Panc1 (cell line): ENCODE results near the gene CD226.

Experiments used
- POLR2AphosphoS5 ChIP-seq: IDR thresholded peaks from 2 replicates; pipeline ENCODE4 v1.6.1; 2012; ENCODE audit warnings: mild to moderate bottlenecking, low read depth, low read length, moderate library complexity
- TF ChIP-seq, protein P1 (sequence below): fragments of 450-650 bp; IDR thresholded peaks from 2 replicates; pipeline ENCODE4 v1.5.1; 2017; ENCODE audit warnings: mild to moderate bottlenecking

DNA sequence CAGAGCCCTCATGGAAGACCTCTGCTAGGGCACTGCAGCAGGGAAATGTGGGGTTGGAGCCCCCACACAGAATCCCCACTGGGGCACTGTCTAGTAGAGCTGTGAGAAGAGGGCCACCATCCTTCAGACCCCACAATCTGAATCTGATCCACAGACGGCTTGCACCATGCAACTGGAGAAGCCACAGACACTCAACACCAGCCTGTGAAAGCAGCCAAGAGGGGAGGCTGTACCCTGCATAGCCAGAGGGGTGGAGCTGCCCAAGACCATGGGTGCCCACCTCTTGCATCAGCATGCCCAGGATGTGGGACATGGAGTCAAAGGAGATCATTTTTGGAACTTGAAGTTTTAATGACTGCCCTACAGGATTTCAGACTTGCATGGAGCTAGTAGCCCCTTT lies 6.5 kb downstream of the CD226 start:
- TF ChIP-seq, protein P1, sequence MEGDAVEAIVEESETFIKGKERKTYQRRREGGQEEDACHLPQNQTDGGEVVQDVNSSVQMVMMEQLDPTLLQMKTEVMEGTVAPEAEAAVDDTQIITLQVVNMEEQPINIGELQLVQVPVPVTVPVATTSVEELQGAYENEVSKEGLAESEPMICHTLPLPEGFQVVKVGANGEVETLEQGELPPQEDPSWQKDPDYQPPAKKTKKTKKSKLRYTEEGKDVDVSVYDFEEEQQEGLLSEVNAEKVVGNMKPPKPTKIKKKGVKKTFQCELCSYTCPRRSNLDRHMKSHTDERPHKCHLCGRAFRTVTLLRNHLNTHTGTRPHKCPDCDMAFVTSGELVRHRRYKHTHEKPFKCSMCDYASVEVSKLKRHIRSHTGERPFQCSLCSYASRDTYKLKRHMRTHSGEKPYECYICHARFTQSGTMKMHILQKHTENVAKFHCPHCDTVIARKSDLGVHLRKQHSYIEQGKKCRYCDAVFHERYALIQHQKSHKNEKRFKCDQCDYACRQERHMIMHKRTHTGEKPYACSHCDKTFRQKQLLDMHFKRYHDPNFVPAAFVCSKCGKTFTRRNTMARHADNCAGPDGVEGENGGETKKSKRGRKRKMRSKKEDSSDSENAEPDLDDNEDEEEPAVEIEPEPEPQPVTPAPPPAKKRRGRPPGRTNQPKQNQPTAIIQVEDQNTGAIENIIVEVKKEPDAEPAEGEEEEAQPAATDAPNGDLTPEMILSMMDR: no peak
- TF ChIP-seq POLR2AphosphoS5: no peak
